Measurements from ENCODE around the gene NOXA1.

NOXA1 gene

GRCh38 chr9:137441935-137442321 lies 18.7 kb downstream of the NOXA1 start:
- H3K4me3 ChIP-seq (ENCODE audit: severe bottlenecking): no peak overlapping the region
- no peaks in the 10 kb centered on the region for H3K27me3 ChIP-seq (ENCODE audit: insufficient read depth, poor library complexity, severe bottlenecking)
- no peaks in the 10 kb centered on the region for H3K36me3 ChIP-seq (ENCODE audit: low read depth)
- DNase-seq (ENCODE audit: low spot score) (no peak), ATAC-seq (ENCODE audit: low read depth) (no peak)
- no peak overlapping the region for H3K27ac ChIP-seq (ENCODE audit: poor library complexity, severe bottlenecking)
- H3K4me1 ChIP-seq (ENCODE audit: insufficient read depth, poor library complexity, severe bottlenecking): peaks cover 4% of the 10 kb centered on the region
- H3K9me3 ChIP-seq (ENCODE audit: severe bottlenecking): no peaks in the 10 kb centered on the region
- TF ChIP-seq, protein P1, sequence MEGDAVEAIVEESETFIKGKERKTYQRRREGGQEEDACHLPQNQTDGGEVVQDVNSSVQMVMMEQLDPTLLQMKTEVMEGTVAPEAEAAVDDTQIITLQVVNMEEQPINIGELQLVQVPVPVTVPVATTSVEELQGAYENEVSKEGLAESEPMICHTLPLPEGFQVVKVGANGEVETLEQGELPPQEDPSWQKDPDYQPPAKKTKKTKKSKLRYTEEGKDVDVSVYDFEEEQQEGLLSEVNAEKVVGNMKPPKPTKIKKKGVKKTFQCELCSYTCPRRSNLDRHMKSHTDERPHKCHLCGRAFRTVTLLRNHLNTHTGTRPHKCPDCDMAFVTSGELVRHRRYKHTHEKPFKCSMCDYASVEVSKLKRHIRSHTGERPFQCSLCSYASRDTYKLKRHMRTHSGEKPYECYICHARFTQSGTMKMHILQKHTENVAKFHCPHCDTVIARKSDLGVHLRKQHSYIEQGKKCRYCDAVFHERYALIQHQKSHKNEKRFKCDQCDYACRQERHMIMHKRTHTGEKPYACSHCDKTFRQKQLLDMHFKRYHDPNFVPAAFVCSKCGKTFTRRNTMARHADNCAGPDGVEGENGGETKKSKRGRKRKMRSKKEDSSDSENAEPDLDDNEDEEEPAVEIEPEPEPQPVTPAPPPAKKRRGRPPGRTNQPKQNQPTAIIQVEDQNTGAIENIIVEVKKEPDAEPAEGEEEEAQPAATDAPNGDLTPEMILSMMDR (IDR thresholded peaks at IDR 0.05; ENCODE audit: poor library complexity, severe bottlenecking): no peak

GRCh38 chr9:137444106-137444790 lies 21.1 kb downstream of the NOXA1 start:
- no peak for ATAC-seq (ENCODE audit: low read depth)
- Histone ChIP-seq H3K4me1 (ENCODE audit: insufficient read depth, poor library complexity, severe bottlenecking) (peaks cover 4% of the 10 kb centered on the region), H3K9me3 (ENCODE audit: severe bottlenecking) (no peaks in the 10 kb centered on the region), H3K36me3 (ENCODE audit: low read depth) (no peaks in the 10 kb centered on the region), H3K27me3 (ENCODE audit: insufficient read depth, poor library complexity, severe bottlenecking) (no peaks in the 10 kb centered on the region), H3K4me3 (ENCODE audit: severe bottlenecking) (no peak overlapping the region), H3K27ac (ENCODE audit: poor library complexity, severe bottlenecking) (no peak overlapping the region)
- TF ChIP-seq, protein P1 (IDR thresholded peaks at IDR 0.05; ENCODE audit: poor library complexity, severe bottlenecking): no peak
- DNase-seq (ENCODE audit: low spot score): no peak

- Histone ChIP-seq H3K4me3 (ENCODE audit: severe bottlenecking) (no peak overlapping the region), H3K4me1 (ENCODE audit: insufficient read depth, poor library complexity, severe bottlenecking) (peaks cover 4% of the 10 kb centered on the region), H3K36me3 (ENCODE audit: low read depth) (no peaks in the 10 kb centered on the region), H3K27me3 (ENCODE audit: insufficient read depth, poor library complexity, severe bottlenecking) (no peaks in the 10 kb centered on the region), H3K27ac (ENCODE audit: poor library complexity, severe bottlenecking) (no peak overlapping the region), H3K9me3 (ENCODE audit: severe bottlenecking) (no peaks in the 10 kb centered on the region)
- DNase-seq (ENCODE audit: low spot score) (no peak), ATAC-seq (ENCODE audit: low read depth) (peak; percentile 64)
- TF ChIP-seq, protein P1 (IDR thresholded peaks at IDR 0.05; ENCODE audit: poor library complexity, severe bottlenecking): peak; percentile 90
These were observed 22.1 kb downstream of the NOXA1 start for GRCh38 chr9:137445275-137445807.

DNA sequence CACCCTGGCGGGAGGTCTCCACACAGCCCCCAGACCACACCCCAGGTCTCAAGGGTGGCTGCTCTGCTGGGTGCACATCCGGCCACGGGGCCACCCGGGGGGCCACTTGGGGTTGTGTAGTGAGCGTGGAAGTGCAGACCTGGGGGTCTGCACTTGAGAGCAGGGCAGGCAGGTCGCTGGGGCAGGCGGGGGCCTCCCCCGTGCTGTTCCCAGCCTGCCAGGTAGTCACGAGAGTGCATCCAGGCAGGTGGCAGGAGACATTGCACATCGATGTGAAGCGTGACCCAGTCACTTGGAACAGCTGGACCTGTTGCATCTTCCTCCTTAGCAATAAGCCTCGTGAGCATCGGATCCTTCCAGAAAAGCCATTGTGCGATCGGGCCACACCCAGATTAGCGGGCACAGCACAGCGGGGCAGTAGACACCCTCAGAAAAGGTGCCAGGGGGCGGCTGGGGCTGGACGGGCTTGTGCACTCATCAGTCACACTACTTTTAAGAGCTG lies 22.8 kb downstream of the NOXA1 start:
- ATAC-seq (ENCODE audit: low read depth) (no peak), DNase-seq (ENCODE audit: low spot score) (no peak)
- Histone ChIP-seq H3K4me3 (ENCODE audit: severe bottlenecking) (no peak overlapping the region), H3K36me3 (ENCODE audit: low read depth) (no peaks in the 10 kb centered on the region), H3K27me3 (ENCODE audit: insufficient read depth, poor library complexity, severe bottlenecking) (no peaks in the 10 kb centered on the region), H3K4me1 (ENCODE audit: insufficient read depth, poor library complexity, severe bottlenecking) (peaks cover 4% of the 10 kb centered on the region), H3K9me3 (ENCODE audit: severe bottlenecking) (no peaks in the 10 kb centered on the region), H3K27ac (ENCODE audit: poor library complexity, severe bottlenecking) (no peak overlapping the region)
- TF ChIP-seq, protein P1 (IDR thresholded peaks at IDR 0.05; ENCODE audit: poor library complexity, severe bottlenecking): no peak
